ENCODE data around the gene MATR3.
A peak's percentile ranks its signal among the peaks of the same experiment; 100 is the strongest.
"Not testable (repeated sequence)": the region's sequence is repeated elsewhere in the genome, so short reads cannot be mapped to it uniquely, and the experiment has no call there.

MATR3 gene

GRCh38 chr5:139354186-139354585 is 60.6 kb downstream of the MATR3 start:
- DNase-seq (ENCODE audit: low spot score) = no peak

- not testable (repeated sequence) for DNase-seq (ENCODE audit: low spot score)
Measured at GRCh38 chr5:139355900-139356299, 62.4 kb downstream of the MATR3 start.

- no peak for DNase-seq (ENCODE audit: low spot score)
Measured at GRCh38 chr5:139358064-139358463, 64.5 kb downstream of the MATR3 start.

GRCh38 chr5:139360384-139360783 is 66.8 kb downstream of the MATR3 start:
- no peak for DNase-seq (ENCODE audit: low spot score)

GRCh38 chr5:139361835-139362429 is 68.4 kb downstream of the MATR3 start:
- DNase-seq (ENCODE audit: low spot score) = no peak

GRCh38 chr5:139363937-139364336 is 70.4 kb downstream of the MATR3 start:
- DNase-seq (ENCODE audit: low spot score) = no peak

- DNase-seq (ENCODE audit: low spot score) = no peak
Measured at GRCh38 chr5:139364466-139364865, 70.9 kb downstream of the MATR3 start.

GRCh38 chr5:139368613-139369012 is 75.1 kb downstream of the MATR3 start:
- DNase-seq (ENCODE audit: low spot score) = no peak

- DNase-seq (ENCODE audit: low spot score) = no peak
Measured at GRCh38 chr5:139369181-139369580, 75.6 kb downstream of the MATR3 start.

- DNase-seq (ENCODE audit: low spot score) = no peak
Measured at GRCh38 chr5:139371482-139372435, 78.2 kb downstream of the MATR3 start.

- DNase-seq (ENCODE audit: low spot score) = no peak
Measured at GRCh38 chr5:139374909-139375308, 81.4 kb downstream of the MATR3 start.

- DNase-seq (ENCODE audit: low spot score) = no peak
Measured at GRCh38 chr5:139376364-139376763, 82.8 kb downstream of the MATR3 start.

- no peak for DNase-seq (ENCODE audit: low spot score)
Measured at GRCh38 chr5:139377226-139377625, 83.7 kb downstream of the MATR3 start.

- DNase-seq (ENCODE audit: low spot score) = peak; percentile 77
Measured at GRCh38 chr5:139378101-139378825, 84.7 kb downstream of the MATR3 start.

GRCh38 chr5:139378941-139379361 is 85.4 kb downstream of the MATR3 start:
- no peak for DNase-seq (ENCODE audit: low spot score)

GRCh38 chr5:139379626-139380449 is 86.3 kb downstream of the MATR3 start:
- no peak for DNase-seq (ENCODE audit: low spot score)
